ENCODE results near the gene PDCD1.

The PDCD1 gene

GRCh38 chr2:241895712-241896641 is 37.3 kb upstream of the PDCD1 start:
- no peak for DNase-seq (ENCODE audit: low read depth, low spot score)

- no peak for DNase-seq (ENCODE audit: low read depth, low spot score)
Observed at GRCh38 chr2:241895427-241895711, 36.7 kb upstream of the PDCD1 start.

GRCh38 chr2:241894681-241895426 is 36.2 kb upstream of the PDCD1 start:
- no peak for DNase-seq (ENCODE audit: low read depth, low spot score)

DNA sequence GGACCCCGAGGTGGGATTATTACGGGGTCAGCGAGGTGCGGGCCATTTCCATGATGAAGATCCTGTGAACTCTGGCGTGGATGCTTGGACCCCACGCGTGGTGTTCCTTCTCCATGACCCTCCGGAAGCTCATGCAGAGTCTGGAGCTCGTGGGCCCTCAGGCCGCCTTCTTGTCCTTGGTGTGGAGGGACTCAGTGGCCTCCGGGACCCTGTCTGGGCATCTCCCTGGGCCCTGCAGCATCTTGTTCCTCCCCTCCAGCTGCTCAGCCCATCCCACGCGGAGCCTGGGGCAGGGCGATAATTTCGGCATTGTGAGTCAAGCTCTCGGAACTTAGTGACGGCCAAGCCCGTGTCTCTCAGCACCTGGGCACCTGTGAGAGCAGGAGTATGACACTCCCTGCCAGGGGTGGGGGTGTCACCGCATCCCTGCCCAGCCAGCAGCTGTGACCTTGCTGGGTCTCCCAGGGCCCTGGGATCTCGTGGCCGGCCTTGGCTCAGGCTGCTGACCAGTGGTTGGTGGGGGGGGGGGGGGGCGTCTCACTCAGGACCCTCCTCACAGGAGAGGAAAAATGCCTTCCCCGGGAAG is 35.5 kb upstream of the PDCD1 start:
- DNase-seq (ENCODE audit: low read depth, low spot score), result no peak

DNA sequence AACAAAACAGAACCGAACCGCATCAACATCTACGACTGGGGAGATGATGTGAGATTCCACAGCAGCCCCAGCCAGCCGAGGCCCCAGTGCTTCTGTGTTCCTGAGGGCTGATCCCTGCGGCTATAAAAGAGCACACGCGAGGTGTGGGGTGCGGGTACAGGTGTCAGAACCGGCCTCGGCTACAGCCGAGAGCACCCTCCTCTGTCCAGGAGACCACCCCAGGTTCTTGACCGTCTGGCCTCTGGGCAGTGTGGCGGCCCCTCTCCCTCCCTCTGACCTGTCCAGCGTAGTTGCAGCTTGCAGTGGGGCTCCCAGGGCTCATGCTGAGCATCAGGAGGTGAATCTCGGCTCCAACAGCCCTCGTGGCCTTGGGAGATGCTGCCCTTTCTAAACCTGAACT is 34.6 kb upstream of the PDCD1 start:
- no peak for DNase-seq (ENCODE audit: low read depth, low spot score)

DNA sequence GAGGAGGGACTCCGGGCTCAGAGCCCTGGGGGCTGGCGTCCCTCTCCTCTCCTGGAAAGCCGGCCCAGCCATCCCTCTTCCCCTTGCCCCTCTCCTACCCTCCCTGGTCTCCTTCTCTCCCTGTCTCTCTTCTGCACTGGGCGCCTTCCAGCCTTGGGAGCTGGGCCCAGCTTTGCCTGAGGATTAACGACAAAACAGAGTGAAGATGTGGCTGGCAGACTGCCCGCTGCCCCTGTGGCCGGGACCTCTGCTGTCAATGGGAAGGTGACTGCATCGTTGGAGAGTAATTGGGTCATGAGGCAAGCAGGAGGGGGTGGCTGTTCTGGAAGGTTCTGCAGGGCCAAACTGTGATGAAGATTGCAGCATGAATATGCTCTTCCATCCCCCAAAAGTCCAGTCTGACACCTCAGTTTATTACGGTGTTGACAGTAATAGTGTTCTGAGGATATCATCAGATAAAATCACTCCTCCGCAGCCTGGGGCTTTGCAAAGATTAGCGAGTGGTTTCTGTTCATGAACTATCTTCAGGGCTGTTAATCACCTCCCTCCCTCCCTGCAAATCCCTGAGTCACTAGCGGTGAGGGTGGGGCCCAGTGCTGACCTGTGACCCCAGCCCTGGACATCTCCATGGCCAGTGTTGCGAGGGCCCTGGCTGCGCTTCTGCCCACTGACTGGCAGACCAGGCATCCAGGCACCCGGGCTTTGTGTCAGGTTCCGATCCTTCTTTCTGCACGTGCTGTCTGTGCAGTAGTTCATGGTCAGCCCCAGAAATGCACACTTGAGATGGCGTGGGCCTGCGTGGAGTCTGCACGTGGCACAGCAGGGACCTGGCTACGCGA is 33.8 kb upstream of the PDCD1 start:
- peak; percentile 60 for DNase-seq (ENCODE audit: low read depth, low spot score)

- no peak for DNase-seq (ENCODE audit: low read depth, low spot score)
Observed at GRCh38 chr2:241891988-241892298, 33.2 kb upstream of the PDCD1 start.

GRCh38 chr2:241891315-241891987 is 32.8 kb upstream of the PDCD1 start:
- peak; percentile 52 for DNase-seq (ENCODE audit: low read depth, low spot score)

DNA sequence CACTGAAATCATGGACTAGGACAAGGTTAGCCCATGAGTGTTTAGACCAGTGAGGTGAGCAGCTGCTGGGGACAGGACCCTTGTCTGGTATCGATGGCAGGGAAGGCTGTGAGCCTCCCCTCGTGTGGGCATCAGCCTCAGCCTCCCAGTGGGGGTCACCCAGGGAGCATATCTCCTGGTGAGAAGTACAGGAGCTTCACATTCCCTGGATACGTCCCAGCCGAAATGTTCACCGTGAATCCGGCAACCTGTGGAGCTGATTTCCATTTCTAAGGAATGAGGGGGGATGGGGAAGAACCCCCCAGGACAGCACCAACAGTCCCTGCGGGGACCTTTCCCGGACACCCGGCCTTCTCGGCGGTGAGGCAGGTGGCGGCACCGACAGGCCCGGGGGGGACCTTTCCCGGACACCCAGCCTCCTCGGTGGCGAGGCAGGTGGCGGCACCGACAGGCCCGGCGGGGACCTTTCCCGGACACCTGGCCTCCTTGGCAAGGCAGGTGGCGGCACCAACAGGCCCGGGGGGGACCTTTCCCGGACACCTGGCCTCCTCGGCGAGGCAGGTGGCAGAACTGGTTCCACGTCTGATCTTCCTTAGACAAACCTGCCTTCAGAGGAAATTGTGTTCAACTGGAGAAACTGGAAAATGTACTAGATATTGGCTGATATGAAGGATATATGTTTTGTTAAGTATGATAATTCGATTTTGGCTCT is 32.0 kb upstream of the PDCD1 start:
- DNase-seq (ENCODE audit: low read depth, low spot score), result peak; percentile 62

DNA sequence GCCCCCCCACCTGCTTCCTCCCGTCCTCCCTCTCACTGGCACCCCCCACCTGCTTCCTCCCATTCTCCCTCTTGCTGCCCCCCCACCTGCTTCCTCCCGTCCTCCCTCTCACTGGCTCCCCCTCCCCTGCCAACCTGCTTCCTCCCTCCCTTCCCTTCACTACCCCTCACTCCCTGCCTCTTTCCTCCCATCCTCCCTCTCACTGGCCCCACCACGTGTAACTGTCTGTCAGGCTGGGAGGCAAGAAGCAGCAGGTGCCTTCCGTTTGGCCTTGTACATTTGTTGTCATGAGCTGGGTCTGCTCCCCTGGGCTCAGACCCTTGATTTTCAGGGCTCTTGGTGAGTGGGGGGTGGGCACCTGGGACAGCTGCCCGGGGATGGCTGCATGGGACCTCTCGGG is 29.9 kb upstream of the PDCD1 start:
- DNase-seq (ENCODE audit: low read depth, low spot score), result no peak

GRCh38 chr2:241887806-241888522 is 29.3 kb upstream of the PDCD1 start:
- no peak for DNase-seq (ENCODE audit: low read depth, low spot score)

- DNase-seq (ENCODE audit: low read depth, low spot score), result no peak
Observed at GRCh38 chr2:241886840-241887447, 28.2 kb upstream of the PDCD1 start.

- DNase-seq (ENCODE audit: low read depth, low spot score), result no peak
Observed at GRCh38 chr2:241885946-241886643, 27.4 kb upstream of the PDCD1 start.

DNA sequence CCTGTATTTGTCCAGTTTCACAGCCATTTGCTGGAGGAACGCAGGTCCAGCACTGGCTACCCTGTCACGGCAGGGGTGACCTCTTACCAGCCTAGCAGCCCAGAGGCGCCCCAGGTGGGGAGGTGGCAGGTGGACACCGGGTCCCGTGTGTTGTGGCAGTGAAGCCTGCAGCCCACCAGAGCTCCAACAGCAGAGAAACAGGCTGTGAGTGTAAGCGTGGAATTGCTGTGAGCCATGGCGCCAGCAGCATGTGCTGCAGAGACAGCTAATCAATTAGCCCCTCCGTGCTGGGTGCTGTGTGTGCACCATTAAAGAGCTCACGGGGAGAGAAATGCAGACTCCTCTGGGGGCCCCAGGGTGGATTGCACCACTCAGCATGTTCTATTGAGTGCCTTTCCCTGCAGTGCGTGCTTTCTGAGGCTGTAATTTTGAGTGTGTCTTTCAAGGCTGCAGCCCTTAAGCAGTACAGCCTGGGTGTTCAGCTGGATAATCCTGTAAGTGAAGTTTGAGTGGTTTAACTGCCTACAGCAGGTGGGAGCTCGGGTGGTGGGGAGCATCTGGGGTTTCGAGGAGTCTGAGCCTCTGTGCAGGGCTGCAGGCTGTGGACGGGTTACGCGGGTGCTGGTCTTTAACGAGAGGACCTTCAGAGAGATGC is 26.7 kb upstream of the PDCD1 start:
- DNase-seq (ENCODE audit: low read depth, low spot score), result no peak

DNA sequence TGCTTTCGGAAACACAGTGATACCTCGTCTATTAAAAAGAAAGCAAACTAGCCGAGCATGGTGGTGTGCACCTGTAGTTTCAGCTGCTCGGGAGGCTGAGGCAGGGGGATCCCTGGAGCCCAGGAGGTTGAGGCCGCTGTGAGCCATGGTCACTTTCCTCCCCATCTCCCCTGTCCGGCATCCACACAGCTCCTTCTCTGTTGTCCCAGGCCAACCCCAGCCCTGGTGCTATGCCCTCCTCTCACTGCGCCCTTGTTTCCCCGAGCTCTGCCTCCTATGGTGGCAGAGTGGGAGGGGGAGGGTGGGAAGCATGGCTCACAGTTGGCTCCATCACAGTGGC is 26.2 kb upstream of the PDCD1 start:
- DNase-seq (ENCODE audit: low read depth, low spot score), result no peak

DNA sequence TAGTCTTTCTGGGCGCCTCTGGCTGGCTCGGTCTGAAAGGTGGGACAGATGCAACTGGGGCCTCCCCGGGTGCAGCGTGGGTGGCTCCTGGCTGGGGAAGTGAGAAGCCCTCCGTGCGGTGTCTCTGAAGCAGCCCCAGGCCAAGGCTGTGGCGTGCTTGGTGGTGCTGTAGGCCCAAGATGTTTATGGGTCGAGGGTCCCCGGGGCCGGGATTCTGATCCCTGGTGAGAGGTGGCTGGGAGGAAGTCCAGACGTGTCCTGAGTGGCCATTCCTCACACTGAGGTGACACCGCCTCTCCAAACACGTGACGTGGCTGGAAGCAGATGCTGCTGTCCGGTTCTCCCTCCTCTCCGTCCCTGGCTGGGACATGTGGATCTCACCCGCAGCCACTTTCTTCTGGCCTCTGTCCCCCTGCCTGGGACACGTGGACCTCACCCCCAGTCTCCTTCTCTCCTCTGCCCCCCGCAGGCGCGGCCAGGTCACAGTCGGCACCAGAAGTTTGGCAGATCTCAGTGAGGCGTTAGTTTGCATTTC is 23.5 kb upstream of the PDCD1 start:
- no peak for DNase-seq (ENCODE audit: low read depth, low spot score)

DNA sequence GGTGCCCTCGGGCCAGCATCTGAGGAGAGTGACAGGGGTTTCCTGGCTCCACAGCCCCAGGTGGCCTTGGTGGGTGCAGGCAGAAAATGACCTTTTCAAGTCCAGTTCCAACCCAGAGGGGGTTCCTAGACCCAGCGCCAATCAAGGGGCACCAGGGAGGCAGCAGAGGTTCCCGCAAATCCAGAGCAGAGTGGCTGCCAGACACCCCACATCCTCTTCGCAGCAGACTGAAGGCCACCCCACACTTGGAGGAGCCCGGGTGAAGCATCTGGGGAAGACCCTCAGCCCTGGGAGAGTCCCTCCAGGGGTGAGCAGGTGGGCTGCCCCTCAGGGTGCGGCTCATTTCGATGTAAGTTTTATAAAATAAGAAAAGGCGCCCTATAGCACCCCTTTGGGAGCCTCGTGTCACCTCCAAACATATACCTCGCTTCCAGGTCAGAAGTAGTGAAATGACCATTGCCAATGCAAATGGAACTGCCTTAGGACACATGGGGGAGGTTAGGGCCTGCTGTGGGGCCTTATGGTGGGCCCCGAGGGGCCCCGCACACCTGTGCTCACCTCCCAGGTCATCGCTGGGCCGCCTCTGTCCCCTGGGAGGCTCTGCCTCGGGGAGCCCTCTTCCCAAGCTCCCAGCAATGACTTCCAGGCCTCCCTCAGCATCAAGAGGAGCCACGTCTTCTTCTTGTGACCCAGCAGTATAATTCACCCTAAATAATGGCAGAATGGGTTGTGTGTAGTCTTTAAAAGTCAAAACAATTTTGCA is 21.8 kb upstream of the PDCD1 start:
- DNase-seq (ENCODE audit: low read depth, low spot score), result no peak

DNA sequence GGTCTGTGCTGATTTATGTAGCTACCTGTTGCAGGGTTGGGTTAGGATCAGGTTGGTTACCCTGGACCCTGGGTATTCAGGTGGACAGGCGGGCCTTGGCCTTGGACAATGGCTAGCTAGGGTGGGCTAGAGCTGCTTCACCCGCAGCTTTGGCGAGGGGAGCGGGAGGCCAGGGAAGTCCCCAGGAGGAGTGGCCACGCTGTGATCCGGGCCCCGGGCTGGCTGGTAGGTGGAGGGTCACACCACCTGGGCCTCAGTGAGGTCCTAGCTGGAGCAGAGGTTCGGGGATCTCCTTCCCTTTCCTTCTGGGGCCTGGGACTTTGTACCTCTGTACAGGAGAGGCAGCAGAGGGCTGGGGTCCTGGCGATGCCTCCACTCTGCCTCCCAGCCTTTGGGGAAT is 20.6 kb upstream of the PDCD1 start:
- no peak for DNase-seq (ENCODE audit: low read depth, low spot score)
